Measurements from ENCODE around the gene ARHGAP18. TPM values are rescaled to one million over a fixed set of nuclear protein-coding genes. Genes with fewer than 3 reads are reported as not detected.
A peak's percentile ranks its signal among the peaks of the same experiment; 100 is the strongest.

The ARHGAP18 gene
- total RNA-seq, 1 donor from 2014 or later: 5.6 TPM

- peaks cover 36% of the 10 kb centered on the region for H3K4me1 ChIP-seq
- no peaks in the 10 kb centered on the region for H3K9me3 ChIP-seq (replicated peaks)
- no peak overlapping the region for H3K4me3 ChIP-seq
- TF ChIP-seq CTCF (IDR thresholded peaks at IDR 0.05; ENCODE audit: borderline replicate concordance): no peak
- intact Hi-C loops (cut with micrococcal nuclease): no loop called here
- DNase-seq: no peak
- no peaks in the 10 kb centered on the region for H3K36me3 ChIP-seq
- H3K27ac ChIP-seq (replicated peaks): peak overlapping the region; percentile 65
- H3K27me3 ChIP-seq (ENCODE audit: low read depth): no peaks in the 10 kb centered on the region
These were observed 40.4 kb upstream of the ARHGAP18 start for GRCh38 chr6:129750360-129750759.

GRCh38 chr6:129749749-129750120 lies 39.8 kb upstream of the ARHGAP18 start:
- TF ChIP-seq CTCF (IDR thresholded peaks at IDR 0.05; ENCODE audit: borderline replicate concordance): no peak
- H3K36me3 ChIP-seq: no peaks in the 10 kb centered on the region
- intact Hi-C loops (cut with micrococcal nuclease): no loop called here
- H3K4me1 ChIP-seq: peaks cover 36% of the 10 kb centered on the region
- H3K27ac ChIP-seq (replicated peaks): peak overlapping the region; percentile 65
- no peak for DNase-seq
- no peaks in the 10 kb centered on the region for H3K9me3 ChIP-seq (replicated peaks)
- no peak overlapping the region for H3K4me3 ChIP-seq
- no peaks in the 10 kb centered on the region for H3K27me3 ChIP-seq (ENCODE audit: low read depth)

- intact Hi-C loops (cut with micrococcal nuclease): no loop called here
- Histone ChIP-seq H3K4me1 (peaks cover 36% of the 10 kb centered on the region), H3K36me3 (no peaks in the 10 kb centered on the region), H3K27me3 (ENCODE audit: low read depth) (no peaks in the 10 kb centered on the region), H3K9me3 (replicated peaks) (no peaks in the 10 kb centered on the region), H3K4me3 (peak overlapping the region; percentile 26), H3K27ac (replicated peaks) (peak overlapping the region; percentile 65)
- TF ChIP-seq CTCF (IDR thresholded peaks at IDR 0.05; ENCODE audit: borderline replicate concordance): no peak
- no peak for DNase-seq
These were observed 39.1 kb upstream of the ARHGAP18 start for GRCh38 chr6:129748901-129749748.

- Histone ChIP-seq H3K4me3 (peak overlapping the region; percentile 26), H3K4me1 (peaks cover 36% of the 10 kb centered on the region), H3K27ac (replicated peaks) (peak overlapping the region; percentile 65), H3K9me3 (replicated peaks) (no peaks in the 10 kb centered on the region), H3K27me3 (ENCODE audit: low read depth) (no peaks in the 10 kb centered on the region), H3K36me3 (no peaks in the 10 kb centered on the region)
- intact Hi-C loops (cut with micrococcal nuclease): no loop called here
- no peak for TF ChIP-seq CTCF (IDR thresholded peaks at IDR 0.05; ENCODE audit: borderline replicate concordance)
- DNase-seq: no peak
These were observed 38.4 kb upstream of the ARHGAP18 start for GRCh38 chr6:129748212-129748900.

GRCh38 chr6:129747588-129748112 lies 37.7 kb upstream of the ARHGAP18 start:
- Histone ChIP-seq H3K36me3 (no peaks in the 10 kb centered on the region), H3K27ac (replicated peaks) (peak overlapping the region; percentile 65), H3K4me1 (peaks cover 36% of the 10 kb centered on the region), H3K27me3 (ENCODE audit: low read depth) (no peaks in the 10 kb centered on the region), H3K9me3 (replicated peaks) (no peaks in the 10 kb centered on the region), H3K4me3 (no peak overlapping the region)
- DNase-seq: no peak
- no peak for TF ChIP-seq CTCF (IDR thresholded peaks at IDR 0.05; ENCODE audit: borderline replicate concordance)
- intact Hi-C loops (cut with micrococcal nuclease): no loop called here
